ENCODE data around the gene NEURL2. TPM values are rescaled to one million over a fixed set of nuclear protein-coding genes. Genes with fewer than 3 reads are reported as not detected.

Gene NEURL2
- total RNA-seq, 1 donor from 2014 or later: 6.4 TPM

DNA sequence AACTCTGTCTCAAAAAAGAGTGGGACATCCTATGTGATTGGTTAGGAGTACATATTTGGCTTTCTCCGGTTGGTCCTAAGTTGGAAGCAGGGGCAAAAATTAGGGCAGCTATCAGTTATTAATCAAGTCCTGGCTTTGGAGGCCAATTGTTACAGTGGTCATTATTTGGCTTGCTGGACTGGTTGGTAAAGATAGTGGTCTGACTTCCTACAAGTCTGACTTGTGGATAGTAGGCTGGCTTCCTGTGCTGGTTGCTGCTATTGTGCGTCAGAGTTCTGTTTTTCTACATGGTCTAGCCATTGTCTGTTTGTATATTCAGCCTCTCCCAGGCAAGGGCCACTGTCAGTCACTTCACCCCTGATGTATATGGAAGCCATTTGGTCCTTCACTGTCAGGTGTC is 40.8 kb downstream of the NEURL2 start:
- no peak for DNase-seq (ENCODE audit: extremely low spot score, unreplicated experiment)
- H3K27ac Mint-ChIP-seq: no peak overlapping the region
- TF ChIP-seq, protein P1, sequence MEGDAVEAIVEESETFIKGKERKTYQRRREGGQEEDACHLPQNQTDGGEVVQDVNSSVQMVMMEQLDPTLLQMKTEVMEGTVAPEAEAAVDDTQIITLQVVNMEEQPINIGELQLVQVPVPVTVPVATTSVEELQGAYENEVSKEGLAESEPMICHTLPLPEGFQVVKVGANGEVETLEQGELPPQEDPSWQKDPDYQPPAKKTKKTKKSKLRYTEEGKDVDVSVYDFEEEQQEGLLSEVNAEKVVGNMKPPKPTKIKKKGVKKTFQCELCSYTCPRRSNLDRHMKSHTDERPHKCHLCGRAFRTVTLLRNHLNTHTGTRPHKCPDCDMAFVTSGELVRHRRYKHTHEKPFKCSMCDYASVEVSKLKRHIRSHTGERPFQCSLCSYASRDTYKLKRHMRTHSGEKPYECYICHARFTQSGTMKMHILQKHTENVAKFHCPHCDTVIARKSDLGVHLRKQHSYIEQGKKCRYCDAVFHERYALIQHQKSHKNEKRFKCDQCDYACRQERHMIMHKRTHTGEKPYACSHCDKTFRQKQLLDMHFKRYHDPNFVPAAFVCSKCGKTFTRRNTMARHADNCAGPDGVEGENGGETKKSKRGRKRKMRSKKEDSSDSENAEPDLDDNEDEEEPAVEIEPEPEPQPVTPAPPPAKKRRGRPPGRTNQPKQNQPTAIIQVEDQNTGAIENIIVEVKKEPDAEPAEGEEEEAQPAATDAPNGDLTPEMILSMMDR (conservative IDR thresholded peaks at IDR 0.05): no peak
- no peaks in the 10 kb centered on the region for H3K36me3 Mint-ChIP-seq
- H3K9me3 Mint-ChIP-seq: no peaks in the 10 kb centered on the region
- no peaks in the 10 kb centered on the region for H3K27me3 Mint-ChIP-seq
- H3K4me1 Mint-ChIP-seq (ENCODE audit: unreplicated experiment): no peaks in the 10 kb centered on the region
- H3K4me3 Mint-ChIP-seq: no peak overlapping the region

DNA sequence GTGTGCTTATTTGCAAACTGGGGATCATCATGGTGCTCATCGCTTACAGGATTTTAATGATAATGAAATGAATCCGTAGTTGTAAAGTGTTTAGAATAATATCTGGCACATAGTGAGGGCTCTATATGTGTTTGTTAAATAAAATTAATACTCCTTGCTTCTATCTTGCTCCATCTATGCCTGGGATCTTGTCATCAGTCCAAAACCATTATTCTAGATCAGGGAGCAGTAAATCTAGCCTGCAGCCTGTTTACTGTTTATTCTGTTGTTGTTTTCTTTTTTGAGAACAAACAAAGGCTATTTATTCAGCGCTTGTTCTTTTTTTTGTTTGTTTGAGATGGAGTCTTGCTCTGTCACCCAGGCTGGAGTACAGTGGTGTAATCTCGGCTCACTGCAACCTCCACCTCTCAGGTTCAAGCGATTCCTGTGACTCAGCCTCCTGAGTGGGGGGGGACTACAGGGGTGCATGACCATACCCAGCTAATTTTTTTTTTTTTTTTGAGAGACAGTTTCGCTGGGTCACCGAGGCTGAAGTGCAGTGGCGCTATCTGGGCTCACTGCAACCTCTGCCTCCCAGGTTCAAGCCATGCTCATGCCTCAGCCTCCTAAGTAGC is 41.9 kb downstream of the NEURL2 start:
- no peaks in the 10 kb centered on the region for H3K27me3 Mint-ChIP-seq
- no peak overlapping the region for H3K4me3 Mint-ChIP-seq
- H3K4me1 Mint-ChIP-seq (ENCODE audit: unreplicated experiment): no peaks in the 10 kb centered on the region
- DNase-seq (ENCODE audit: extremely low spot score, unreplicated experiment): no peak
- H3K36me3 Mint-ChIP-seq: peaks cover 4% of the 10 kb centered on the region
- no peak overlapping the region for H3K27ac Mint-ChIP-seq
- TF ChIP-seq, protein P1 (conservative IDR thresholded peaks at IDR 0.05): no peak
- no peaks in the 10 kb centered on the region for H3K9me3 Mint-ChIP-seq

GRCh38 chr20:45848421-45848820 is 42.6 kb downstream of the NEURL2 start:
- Mint-ChIP-seq H3K27ac (no peak overlapping the region), H3K36me3 (peaks cover 4% of the 10 kb centered on the region), H3K4me1 (ENCODE audit: unreplicated experiment) (no peaks in the 10 kb centered on the region), H3K4me3 (no peak overlapping the region), H3K27me3 (no peaks in the 10 kb centered on the region), H3K9me3 (no peaks in the 10 kb centered on the region)
- TF ChIP-seq, protein P1 (conservative IDR thresholded peaks at IDR 0.05): no peak
- no peak for DNase-seq (ENCODE audit: extremely low spot score, unreplicated experiment)

DNA sequence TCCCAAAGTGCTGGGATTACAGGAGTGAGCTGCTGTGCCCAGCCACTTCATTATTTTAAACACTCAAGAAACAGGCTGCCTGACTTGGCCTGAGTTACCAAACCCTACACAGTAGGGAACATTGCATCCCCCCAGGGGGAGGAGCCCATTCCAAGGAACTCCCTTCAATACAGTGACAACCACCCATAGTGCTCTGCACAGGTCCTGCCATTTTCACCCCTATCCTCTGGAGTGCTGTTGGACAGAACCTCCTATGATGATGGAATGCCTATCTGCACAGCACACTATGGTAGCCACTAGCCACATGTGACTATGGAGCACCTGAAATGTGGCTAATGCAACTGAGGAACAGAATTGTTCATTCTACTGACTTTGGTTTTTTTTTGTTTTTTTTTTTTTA is 45.6 kb downstream of the NEURL2 start:
- TF ChIP-seq, protein P1 (conservative IDR thresholded peaks at IDR 0.05): no peak
- no peak for DNase-seq (ENCODE audit: extremely low spot score, unreplicated experiment)
- H3K36me3 Mint-ChIP-seq: peaks cover 4% of the 10 kb centered on the region
- H3K4me1 Mint-ChIP-seq (ENCODE audit: unreplicated experiment): no peaks in the 10 kb centered on the region
- H3K9me3 Mint-ChIP-seq: no peaks in the 10 kb centered on the region
- no peak overlapping the region for H3K4me3 Mint-ChIP-seq
- H3K27ac Mint-ChIP-seq: no peak overlapping the region
- H3K27me3 Mint-ChIP-seq: no peaks in the 10 kb centered on the region

DNA sequence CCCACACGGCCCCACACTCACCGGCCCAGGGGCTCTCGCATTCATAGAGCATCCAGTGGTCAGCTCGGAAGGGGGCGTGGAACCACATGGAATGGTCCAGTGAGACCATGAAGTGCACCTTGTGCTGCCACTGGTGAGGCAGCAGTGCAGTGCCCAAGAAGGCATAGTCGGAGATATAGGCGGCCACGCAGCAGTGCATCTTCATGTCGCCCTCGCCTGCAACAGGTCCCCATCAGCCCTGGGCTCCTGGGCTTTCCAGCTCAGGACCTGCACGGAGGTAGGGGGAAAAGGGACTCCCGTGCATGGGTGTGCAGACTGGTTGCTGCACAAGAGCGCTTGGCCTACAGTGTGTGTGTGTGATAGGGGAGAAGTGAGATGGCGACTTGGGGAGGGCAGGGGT is 47.5 kb downstream of the NEURL2 start:
- no peak overlapping the region for H3K27ac Mint-ChIP-seq
- no peaks in the 10 kb centered on the region for H3K27me3 Mint-ChIP-seq
- no peaks in the 10 kb centered on the region for H3K4me1 Mint-ChIP-seq (ENCODE audit: unreplicated experiment)
- DNase-seq (ENCODE audit: extremely low spot score, unreplicated experiment): no peak
- no peak overlapping the region for H3K4me3 Mint-ChIP-seq
- no peaks in the 10 kb centered on the region for H3K9me3 Mint-ChIP-seq
- TF ChIP-seq, protein P1 (conservative IDR thresholded peaks at IDR 0.05): no peak
- peaks cover 4% of the 10 kb centered on the region for H3K36me3 Mint-ChIP-seq
